HG02973 (cell line): ENCODE measurements around the gene PPP1R7.

ENCODE experiments used
- ATAC-seq: cut with Tn5 transposase; IDR thresholded peaks from one replicate; pipeline ENCODE4 v1.9.1; 2021; ENCODE audit warnings: moderate library complexity; ENCODE audit not compliant: unreplicated experiment

Gene PPP1R7

DNA sequence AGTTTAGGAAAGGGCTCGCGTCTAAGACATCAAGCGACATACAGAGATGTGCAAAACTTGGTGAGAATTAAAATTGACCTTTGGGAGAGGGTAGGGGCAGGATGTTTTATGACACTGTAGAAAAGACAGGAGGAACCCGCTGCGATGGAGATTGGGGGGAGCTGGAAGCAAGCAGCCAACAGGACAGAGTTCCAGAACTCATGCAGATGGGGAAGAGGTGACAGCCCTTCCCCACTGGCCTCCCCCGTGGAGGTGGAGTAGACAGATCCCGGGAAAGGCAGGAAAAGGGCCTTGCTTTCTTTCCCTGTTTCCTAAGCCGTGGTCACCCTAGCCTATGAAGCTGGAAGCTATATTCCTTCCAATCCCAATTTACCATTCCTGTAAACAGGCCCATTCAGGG, 77.3 kb downstream of the PPP1R7 start:
- ATAC-seq, result no peak

DNA sequence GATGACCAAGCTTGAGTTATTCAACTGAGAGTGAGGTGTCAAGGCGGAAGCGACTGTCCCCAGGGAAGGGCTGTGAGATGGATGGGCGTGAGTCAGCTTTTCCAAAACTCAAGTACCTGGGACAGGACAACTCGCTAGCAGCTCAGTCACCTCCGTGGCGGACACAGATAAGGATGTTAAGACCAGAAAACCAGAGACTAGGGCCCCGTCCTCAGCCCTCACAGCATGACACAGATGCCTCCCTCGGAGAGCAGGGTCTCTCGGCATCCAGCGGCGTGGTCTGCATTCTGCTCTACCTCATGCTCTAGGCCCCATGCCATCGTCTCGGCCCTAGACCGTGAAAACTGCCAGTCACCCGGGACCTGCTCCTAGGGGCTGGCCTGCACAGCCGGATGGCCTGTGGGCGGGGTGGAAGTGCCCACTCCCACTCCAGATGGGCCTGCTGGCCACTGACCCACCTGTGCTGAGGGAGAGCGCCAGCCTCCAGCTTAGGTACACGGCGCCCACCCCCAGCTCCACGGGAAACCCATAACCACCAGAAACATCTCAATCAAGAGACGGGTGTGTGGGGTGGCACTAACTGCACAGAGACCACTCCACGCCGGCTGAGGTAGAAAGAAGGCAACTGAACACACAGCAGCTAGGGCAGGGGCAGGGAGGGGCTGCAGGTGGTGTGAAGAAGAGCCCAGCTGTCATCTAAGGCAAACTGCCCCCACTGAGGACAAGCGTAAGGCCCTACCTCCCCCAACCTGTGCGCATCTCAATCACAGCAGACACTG, 78.0 kb downstream of the PPP1R7 start:
- no peak for ATAC-seq

DNA sequence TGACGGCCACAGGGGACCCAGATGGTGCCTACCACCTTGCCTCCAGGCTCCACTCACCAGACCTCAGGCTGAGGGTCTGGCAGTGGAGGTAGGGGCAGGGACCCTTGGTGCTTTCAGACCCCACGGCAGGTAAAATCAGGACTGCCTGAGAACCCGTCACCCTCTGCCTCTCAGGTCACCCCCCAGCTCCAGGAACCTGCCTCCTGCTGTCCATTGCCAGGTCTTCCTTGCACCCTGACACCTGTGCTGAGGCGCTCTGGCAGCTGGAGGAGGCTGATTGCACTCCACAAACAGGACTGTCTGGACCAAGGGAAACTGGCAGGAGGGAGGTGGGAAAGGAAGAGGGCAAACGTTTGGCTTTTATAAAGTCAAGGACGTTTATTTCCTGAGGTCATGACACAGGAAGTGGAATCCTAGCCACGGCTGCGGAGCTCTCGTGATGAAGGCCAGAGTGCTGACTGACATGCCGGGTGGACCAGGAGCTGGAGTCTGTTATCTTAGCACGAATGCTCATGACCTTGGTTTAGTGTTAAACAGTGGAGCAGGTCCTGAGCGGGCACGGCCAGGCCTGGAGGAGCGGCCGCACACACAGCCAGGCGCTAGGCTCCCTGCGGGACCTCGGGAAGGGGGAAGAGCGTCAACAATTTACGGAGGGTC, 78.7 kb downstream of the PPP1R7 start:
- ATAC-seq, result no peak

DNA sequence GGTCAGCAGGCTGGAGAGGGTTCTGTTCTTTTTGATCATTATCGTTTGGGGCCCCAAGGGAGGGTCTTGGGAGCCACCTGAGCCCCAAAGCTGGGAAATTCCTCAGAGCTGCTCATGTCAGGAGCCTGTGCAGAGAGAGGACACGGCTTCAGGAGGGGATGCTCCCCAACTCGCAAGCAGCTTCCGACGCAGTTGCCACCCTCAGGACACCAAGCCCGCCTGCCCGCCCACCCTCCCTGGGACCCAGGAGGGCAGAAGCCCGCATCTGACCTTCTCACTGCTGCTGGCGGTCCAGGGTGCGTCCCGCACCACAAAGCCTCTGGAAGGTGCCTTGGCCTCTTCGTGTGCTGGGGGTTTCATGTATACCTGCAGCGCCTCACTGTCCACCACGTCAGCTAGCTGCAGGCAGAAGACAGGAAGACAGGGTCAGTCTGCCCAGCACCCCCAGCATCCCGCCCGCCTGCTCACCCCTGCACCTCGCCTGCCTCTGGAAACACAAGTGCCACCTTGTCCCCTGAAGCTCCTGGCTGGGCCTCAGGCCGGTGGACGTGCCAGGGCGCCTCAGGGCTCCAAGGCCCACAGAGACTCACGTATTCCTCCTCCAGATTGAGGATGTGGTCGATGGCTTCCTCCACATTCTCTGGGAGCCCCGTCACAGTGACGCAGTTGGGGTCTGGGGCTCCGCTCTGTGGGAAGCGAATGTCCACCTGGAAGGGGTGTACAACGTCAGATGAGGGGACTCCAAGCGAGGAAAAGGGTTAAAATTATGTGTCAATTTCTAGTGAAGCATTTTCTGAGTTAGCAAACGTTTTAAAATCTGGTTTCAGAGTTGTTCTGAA, 79.5 kb downstream of the PPP1R7 start:
- no peak for ATAC-seq

DNA sequence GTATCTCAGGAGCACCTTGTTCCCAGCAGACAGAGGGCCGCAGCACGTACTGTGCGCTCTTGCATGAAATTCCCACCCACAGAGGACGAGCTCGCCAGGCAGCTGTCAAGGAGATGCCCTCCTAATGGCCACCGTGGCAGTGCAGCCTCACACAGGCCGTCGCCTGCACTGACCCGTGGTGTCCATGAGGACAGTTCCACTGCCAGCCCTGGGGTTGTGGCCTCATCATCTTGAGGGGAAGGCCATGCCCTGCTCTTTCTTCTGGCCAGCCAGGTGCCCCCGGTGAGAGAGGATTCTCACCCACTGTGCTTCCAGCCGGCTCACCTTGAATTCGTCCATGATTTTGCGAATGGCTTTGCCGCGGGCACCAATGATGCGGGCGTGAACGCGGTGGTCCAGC, 80.2 kb downstream of the PPP1R7 start:
- no peak for ATAC-seq

GRCh38 chr2:241232736-241233575, 82.7 kb downstream of the PPP1R7 start:
- no peak for ATAC-seq
